Upper lobe of left lung (tissue), 6 donors: ENCODE results near the gene NHSL1. TPM values are rescaled to one million over a fixed set of nuclear protein-coding genes. Genes with fewer than 3 reads are reported as not detected.
A peak's percentile ranks its signal among the peaks of the same experiment; 100 is the strongest.

Experiments
- ATAC-seq, 2 donors: fragments of 200-7000 bp; cut with Tn5 transposase; one replicate each; pipeline ENCODE4 v1.9.1; 2022; ENCODE audit warnings: mild to moderate bottlenecking in 2 of 2, moderate library complexity in 2 of 2; ENCODE audit not compliant: low FRiP score in 2 of 2
- DNase-seq, 2 donors: peaks; one replicate each; pipeline ENCODE4 v3.0.0-alpha.2; 2019 to 2020
- H3K27ac ChIP-seq, 4 donors: fragments of 200-600 bp; sonication (generic); one replicate each; pipeline ENCODE4 v1.5.1; 2016 to 2019
- H3K27me3 ChIP-seq, 4 donors: fragments of 200-600 bp; sonication (generic); one replicate each; pipeline ENCODE4 v1.5.1; 2017 to 2019
- H3K36me3 ChIP-seq, 4 donors: fragments of 200-600 bp; sonication (generic); one replicate each; pipeline ENCODE4 v1.5.1; 2016 to 2019
- H3K4me1 ChIP-seq, 4 donors: fragments of 200-600 bp; sonication (generic); one replicate each; pipeline ENCODE4 v1.5.1; 2018 to 2019
- H3K4me3 ChIP-seq, 4 donors: fragments of 200-600 bp; sonication (generic); one replicate each; pipeline ENCODE4 v1.5.1; 2017 to 2019; ENCODE audit warnings: mild to moderate bottlenecking in 2 of 4, moderate library complexity in 1 of 4
- H3K9me3 ChIP-seq, 4 donors: fragments of 200-600 bp; sonication (generic); one replicate each; pipeline ENCODE4 v1.5.1; 2018 to 2019
- EP300 ChIP-seq, 4 donors: sonication (generic); formaldehyde crosslinking; IDR thresholded peaks; one replicate each; pipeline ENCODE4 v1.5.1; 2017; ENCODE audit warnings: antibody characterized with exemption in 4 of 4, control low read depth in 2 of 4
- POLR2A ChIP-seq, 4 donors: fragments of 450-650 bp; IDR thresholded peaks; one replicate each; pipeline ENCODE4 v1.5.1; 2016 to 2017; ENCODE audit warnings: antibody characterized with exemption in 4 of 4, mild to moderate bottlenecking in 2 of 4
- POLR2AphosphoS5 ChIP-seq, 2 donors: sonication (generic); formaldehyde crosslinking; IDR thresholded peaks; one replicate each; pipeline ENCODE4 v1.5.1; 2017; ENCODE audit warnings: antibody characterized with exemption in 2 of 2
- WGBS, 2 donors: methylation state at CpG; one replicate each; pipeline ENCODE4 v1.1.5; 2017 to 2018; 5-methylcytosine and 5-hydroxymethylcytosine counted together
- total RNA-seq, 6 donors: library from RNA; depleted of rRNA in 4 of 6; stranded (reverse); fragments of >200 nt in 4 of 6; gene quantifications; one replicate each; pipeline versions ENCODE4 v1.1.0 to v1.2.1, GENCODE V29; 2016 to 2021
- TF ChIP-seq, protein P1 (sequence below), 6 experiments: fragments of 450-650 bp in 4 of 6; fragments of 200-600 bp in 2 of 6; sonication (generic) in 2 of 6; IDR thresholded peaks; one replicate each; pipeline ENCODE4 v1.5.1; 2016 to 2019; ENCODE audit warnings: antibody characterized with exemption in 6 of 6
- donor health status: DM: no; HTN: no; CAD: no; lungs with moderate emphysema.
- donor health status: DM: no; HTN: yes; CAD: no; lungs with severe emphysema.

Gene NHSL1
- total RNA-seq, 6 donors from 2014 or later: 37.3 to 80.2 (median 56.6) TPM

DNA sequence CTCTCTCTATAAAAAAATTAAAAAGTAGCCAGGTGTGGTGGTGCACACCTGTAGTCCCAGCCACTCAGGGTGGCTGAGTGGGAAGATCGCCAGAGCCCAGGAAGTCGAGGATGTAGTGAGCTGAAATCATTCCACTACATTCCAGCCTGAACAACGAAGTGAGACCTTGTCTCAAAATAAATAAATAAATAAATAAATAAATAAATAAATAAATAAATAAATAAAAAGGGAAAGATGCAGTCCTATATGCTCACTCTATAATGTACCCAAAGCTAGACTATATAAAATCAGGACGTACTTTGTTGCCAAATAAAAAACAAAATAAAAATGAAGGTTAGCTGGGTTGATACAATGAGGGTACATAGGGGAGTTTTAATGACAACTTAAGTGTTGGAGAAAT, 26.1 kb upstream of the NHSL1 start:
- TF ChIP-seq EP300 (IDR thresholded peaks at IDR 0.05) (no peak), POLR2AphosphoS5 (IDR thresholded peaks at IDR 0.05) (no peak), POLR2A (IDR thresholded peaks at IDR 0.05) (no peak)
- TF ChIP-seq, protein P1, sequence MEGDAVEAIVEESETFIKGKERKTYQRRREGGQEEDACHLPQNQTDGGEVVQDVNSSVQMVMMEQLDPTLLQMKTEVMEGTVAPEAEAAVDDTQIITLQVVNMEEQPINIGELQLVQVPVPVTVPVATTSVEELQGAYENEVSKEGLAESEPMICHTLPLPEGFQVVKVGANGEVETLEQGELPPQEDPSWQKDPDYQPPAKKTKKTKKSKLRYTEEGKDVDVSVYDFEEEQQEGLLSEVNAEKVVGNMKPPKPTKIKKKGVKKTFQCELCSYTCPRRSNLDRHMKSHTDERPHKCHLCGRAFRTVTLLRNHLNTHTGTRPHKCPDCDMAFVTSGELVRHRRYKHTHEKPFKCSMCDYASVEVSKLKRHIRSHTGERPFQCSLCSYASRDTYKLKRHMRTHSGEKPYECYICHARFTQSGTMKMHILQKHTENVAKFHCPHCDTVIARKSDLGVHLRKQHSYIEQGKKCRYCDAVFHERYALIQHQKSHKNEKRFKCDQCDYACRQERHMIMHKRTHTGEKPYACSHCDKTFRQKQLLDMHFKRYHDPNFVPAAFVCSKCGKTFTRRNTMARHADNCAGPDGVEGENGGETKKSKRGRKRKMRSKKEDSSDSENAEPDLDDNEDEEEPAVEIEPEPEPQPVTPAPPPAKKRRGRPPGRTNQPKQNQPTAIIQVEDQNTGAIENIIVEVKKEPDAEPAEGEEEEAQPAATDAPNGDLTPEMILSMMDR (IDR thresholded peaks at IDR 0.05): no peak
- DNase-seq: no peak

DNA sequence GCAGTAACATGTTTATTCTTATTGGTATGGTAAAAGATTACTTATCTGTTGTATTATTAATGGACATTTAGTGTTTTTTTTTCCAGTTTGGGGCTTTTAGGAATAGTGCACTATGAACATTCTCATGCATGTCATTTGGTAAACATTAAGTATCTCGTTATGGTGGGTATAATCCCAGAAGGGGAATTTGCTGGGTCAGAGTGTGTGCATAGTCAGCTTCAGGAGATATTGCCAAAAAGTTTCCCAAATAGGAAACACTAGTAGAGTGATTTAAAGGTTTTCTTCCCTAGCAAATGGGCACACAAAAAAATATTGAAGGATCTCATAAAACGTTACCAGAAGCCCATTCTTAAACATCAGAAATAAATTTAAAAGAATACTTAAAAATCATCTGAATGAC, 25.2 kb upstream of the NHSL1 start:
- Histone ChIP-seq H3K4me1 (peaks cover 0 to 30% (median 18%) of the 10 kb centered on the region in 4 donors), H3K27me3 (no peaks in the 10 kb centered on the region), H3K36me3 (no peaks in the 10 kb centered on the region), H3K9me3 (no peaks in the 10 kb centered on the region), H3K27ac (no peak overlapping the region), H3K4me3 (no peak overlapping the region)
- WGBS, 2 donors: 51 to 55% methylated on average over 2 of the region's 2 CpGs
- DNase-seq (no peak), ATAC-seq (no peak)
- TF ChIP-seq EP300 (IDR thresholded peaks at IDR 0.05) (no peak), POLR2A (IDR thresholded peaks at IDR 0.05) (no peak), POLR2AphosphoS5 (IDR thresholded peaks at IDR 0.05) (no peak)
- TF ChIP-seq, protein P1 (IDR thresholded peaks at IDR 0.05): no peak

More for the DNA sequence above, 26.1 kb upstream of the NHSL1 start:
- Histone ChIP-seq H3K4me1 (peaks cover 0 to 30% (median 18%) of the 10 kb centered on the region in 4 donors), H3K9me3 (no peaks in the 10 kb centered on the region), H3K27ac (no peak overlapping the region), H3K36me3 (no peaks in the 10 kb centered on the region), H3K4me3 (no peak overlapping the region), H3K27me3 (no peaks in the 10 kb centered on the region)
- WGBS, 2 donors: 83 to 85% methylated on average over 4 of the region's 4 CpGs
- no peak for ATAC-seq

- no peak for DNase-seq
- H3K4me1 ChIP-seq: peaks cover 0 to 30% (median 18%) of the 10 kb centered on the region in 4 donors
- no peaks in the 10 kb centered on the region for H3K27me3 ChIP-seq
- H3K4me3 ChIP-seq: no peak overlapping the region
- H3K9me3 ChIP-seq: no peaks in the 10 kb centered on the region
- TF ChIP-seq EP300 (IDR thresholded peaks at IDR 0.05): no peak
- TF ChIP-seq POLR2A (IDR thresholded peaks at IDR 0.05): no peak
- TF ChIP-seq POLR2AphosphoS5 (IDR thresholded peaks at IDR 0.05): no peak
- TF ChIP-seq, protein P1 (IDR thresholded peaks at IDR 0.05): no peak
- ATAC-seq: no peak
- H3K27ac ChIP-seq: no peak overlapping the region
- no peaks in the 10 kb centered on the region for H3K36me3 ChIP-seq
- 86 to 91% methylated on average over 7 of the region's 7 CpGs for WGBS, 2 donors
These were observed 24.3 kb upstream of the NHSL1 start for GRCh38 chr6:138523347-138524210.

- Histone ChIP-seq H3K9me3 (no peaks in the 10 kb centered on the region), H3K27ac (peak overlapping the region in 3 of 4 donors; percentile 4 to 15 (median 11)), H3K27me3 (no peaks in the 10 kb centered on the region), H3K36me3 (no peaks in the 10 kb centered on the region), H3K4me1 (peaks cover 0 to 26% (median 17%) of the 10 kb centered on the region in 4 donors), H3K4me3 (no peak overlapping the region)
- TF ChIP-seq POLR2A (IDR thresholded peaks at IDR 0.05) (no peak), POLR2AphosphoS5 (IDR thresholded peaks at IDR 0.05) (no peak), EP300 (IDR thresholded peaks at IDR 0.05) (no peak)
- TF ChIP-seq, protein P1 (IDR thresholded peaks at IDR 0.05): no peak
- peak; percentile 20 to 44 for DNase-seq
- ATAC-seq: no peak
- 57 to 69% methylated on average over 4 of the region's 4 CpGs for WGBS, 2 donors
These were observed 23.3 kb upstream of the NHSL1 start for GRCh38 chr6:138522611-138523010.
